ENCODE measurements around the gene TMEM190. TPM values are rescaled to one million over a fixed set of nuclear protein-coding genes. Genes with fewer than 3 reads are reported as not detected.

The TMEM190 gene
- total RNA-seq, 4 donors from 2014 or later, result not detected

- no peak for TF ChIP-seq CTCF (IDR thresholded peaks at IDR 0.05; ENCODE audit: low read depth)
These were observed 29.1 kb upstream of the TMEM190 start for GRCh38 chr19:55347442-55348009.

DNA sequence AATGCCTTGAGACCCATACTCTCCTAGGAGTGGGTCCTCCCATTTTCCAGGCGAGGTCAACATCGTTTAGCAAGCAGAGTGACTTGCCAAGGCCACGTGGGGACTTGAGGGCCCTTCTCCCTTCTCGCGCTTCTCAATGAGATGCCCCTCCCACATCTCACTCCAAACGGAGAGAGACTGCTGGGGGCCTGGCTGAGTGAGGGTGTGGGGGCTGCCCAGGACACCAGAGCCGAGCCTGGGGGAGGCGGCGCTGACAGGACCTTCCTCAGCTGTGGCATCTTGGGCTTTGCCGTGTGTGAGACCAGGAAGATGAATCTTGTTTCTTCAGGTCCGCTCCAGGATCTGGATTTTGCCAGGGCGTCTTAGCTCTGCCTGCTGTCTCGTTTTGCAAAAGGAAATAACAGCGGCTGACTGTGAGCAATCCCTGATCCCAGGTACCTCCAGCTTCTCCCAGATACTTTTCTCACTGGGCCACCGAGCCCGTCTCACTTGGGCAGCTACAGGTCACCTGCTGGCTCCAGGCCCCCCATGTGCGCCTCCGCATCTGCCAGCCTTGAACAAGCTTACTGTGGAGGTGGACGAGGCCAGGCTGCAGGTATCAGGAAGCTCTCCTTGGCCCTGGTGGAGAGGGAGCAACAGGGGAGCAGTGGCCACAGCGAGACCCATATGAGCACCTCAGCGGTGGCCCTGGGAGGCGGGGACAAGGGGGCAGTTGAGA is 28.1 kb upstream of the TMEM190 start:
- TF ChIP-seq CTCF (IDR thresholded peaks at IDR 0.05; ENCODE audit: low read depth), result no peak

- no peak for TF ChIP-seq CTCF (IDR thresholded peaks at IDR 0.05; ENCODE audit: low read depth)
These were observed 25.9 kb upstream of the TMEM190 start for GRCh38 chr19:55350620-55351315.

- no peak for TF ChIP-seq CTCF (IDR thresholded peaks at IDR 0.05; ENCODE audit: low read depth)
These were observed 24.6 kb upstream of the TMEM190 start for GRCh38 chr19:55352040-55352439.

DNA sequence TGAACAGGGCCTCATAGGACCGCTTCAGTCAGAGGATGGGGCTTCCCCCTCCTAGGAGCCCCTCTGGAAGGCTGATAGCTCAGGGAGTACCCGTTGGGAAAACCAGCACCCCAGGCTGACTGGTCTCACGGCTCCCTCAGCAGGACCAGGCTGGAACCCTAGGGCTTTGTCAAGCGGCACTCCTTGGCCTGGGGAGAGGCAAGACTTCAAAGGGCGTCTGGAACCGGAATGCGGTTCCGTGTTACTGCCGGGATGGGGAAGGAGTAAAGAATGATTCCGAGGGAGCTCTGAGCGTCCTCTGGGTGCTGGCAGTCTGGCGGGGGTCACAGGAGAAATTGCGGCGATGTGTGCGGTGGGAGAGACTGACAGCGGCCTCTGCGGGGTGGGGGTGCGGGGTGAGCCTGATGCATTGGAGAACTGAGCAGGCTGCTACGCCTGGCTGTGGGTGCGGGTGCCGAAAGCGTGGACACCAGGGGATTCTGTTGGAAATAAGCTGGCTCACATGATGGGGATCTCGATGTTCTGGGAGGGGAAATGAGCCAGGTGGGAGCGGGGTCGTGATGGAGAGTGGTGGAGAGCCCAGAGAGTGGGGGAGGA is 24.0 kb upstream of the TMEM190 start:
- TF ChIP-seq CTCF (IDR thresholded peaks at IDR 0.05; ENCODE audit: low read depth), result no peak

DNA sequence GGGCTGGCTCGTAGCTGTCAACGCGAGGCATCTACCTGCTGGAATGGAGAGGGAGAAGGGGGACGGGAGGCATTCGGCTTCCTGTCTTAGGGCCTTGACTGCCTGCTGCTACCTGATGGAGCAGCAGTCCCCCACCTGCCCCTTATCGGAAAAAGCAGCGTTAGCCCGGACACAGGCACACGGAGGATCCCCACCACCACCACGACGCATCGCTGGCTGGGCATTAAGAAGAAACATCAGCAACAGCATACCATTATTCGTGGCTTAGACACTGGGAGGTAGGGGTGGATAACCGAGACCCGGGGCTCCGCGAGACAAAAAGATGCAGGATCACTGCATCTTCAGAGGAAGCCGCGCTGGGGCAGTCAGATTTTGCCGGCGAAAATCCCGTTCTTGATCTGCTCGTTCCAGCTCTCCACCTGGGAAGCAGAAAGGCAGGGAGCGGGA is 23.2 kb upstream of the TMEM190 start:
- TF ChIP-seq CTCF (IDR thresholded peaks at IDR 0.05; ENCODE audit: low read depth), result no peak
